GM12872 (cell line): ENCODE data around the gene TSPOAP1.
A peak's percentile ranks its signal among the peaks of the same experiment; 100 is the strongest.

Source experiments
- CTCF ChIP-seq: IDR thresholded peaks from 3 replicates; pipeline ENCODE4 v1.5.1; 2011; ENCODE audit warnings: low read depth, mild to moderate bottlenecking, low read length, moderate library complexity; ENCODE audit not compliant: insufficient read depth

Gene TSPOAP1

GRCh38 chr17:58279736-58280479, 48.7 kb downstream of the TSPOAP1 start:
- TF ChIP-seq CTCF: no peak

GRCh38 chr17:58279016-58279711, 49.4 kb downstream of the TSPOAP1 start:
- no peak for TF ChIP-seq CTCF

- no peak for TF ChIP-seq CTCF
Measured at GRCh38 chr17:58278661-58279015, 50.0 kb downstream of the TSPOAP1 start.

GRCh38 chr17:58277802-58278595, 50.6 kb downstream of the TSPOAP1 start:
- no peak for TF ChIP-seq CTCF

- peak; percentile 44; the same call in 2 of the 3 replicates for TF ChIP-seq CTCF
Measured at GRCh38 chr17:58277107-58277801, 51.3 kb downstream of the TSPOAP1 start.

GRCh38 chr17:58276423-58276822, 52.2 kb downstream of the TSPOAP1 start:
- TF ChIP-seq CTCF: no peak

- no peak for TF ChIP-seq CTCF
Measured at GRCh38 chr17:58275417-58275816, 53.2 kb downstream of the TSPOAP1 start.
